ENCODE data around the gene TBC1D32. TPM values are rescaled to one million over a fixed set of nuclear protein-coding genes. Genes with fewer than 3 reads are reported as not detected.
"Not testable (repeated sequence)": the region's sequence is repeated elsewhere in the genome, so short reads cannot be mapped to it uniquely, and the experiment has no call there.

TBC1D32 gene
- total and polyA plus RNA-seq, 8 donors: 6.6 to 22.2 (median 15.9) TPM

DNA sequence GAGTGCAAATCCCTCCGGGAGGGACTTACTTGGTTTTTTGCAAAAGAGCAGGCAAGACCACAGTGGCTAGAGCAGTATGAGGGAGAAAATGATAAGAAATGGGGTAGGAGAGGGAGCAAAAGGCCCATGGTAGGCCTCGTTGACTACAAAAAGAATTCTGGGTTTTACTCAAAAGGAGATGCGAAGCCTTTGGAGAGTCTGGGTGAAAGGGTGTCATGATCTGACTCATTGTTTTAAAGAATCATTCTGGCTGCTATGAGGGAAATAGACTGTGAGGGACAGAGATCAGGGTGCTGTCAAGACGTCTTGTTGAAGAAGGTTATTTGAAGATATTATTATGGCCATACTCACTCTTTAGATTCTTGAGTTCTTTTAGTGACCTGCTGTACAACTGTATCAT lies 13.0 kb downstream of the TBC1D32 start:
- Histone ChIP-seq H3K4me3 (no peak overlapping the region), H3K27ac (no peak overlapping the region), H3K4me1 (no peaks in the 10 kb centered on the region), H3K36me3 (peaks cover 0 to 4% of the 10 kb centered on the region in 2 donors), H3K9me3 (no peaks in the 10 kb centered on the region), H3K27me3 (no peaks in the 10 kb centered on the region)
- TF ChIP-seq, protein P1, sequence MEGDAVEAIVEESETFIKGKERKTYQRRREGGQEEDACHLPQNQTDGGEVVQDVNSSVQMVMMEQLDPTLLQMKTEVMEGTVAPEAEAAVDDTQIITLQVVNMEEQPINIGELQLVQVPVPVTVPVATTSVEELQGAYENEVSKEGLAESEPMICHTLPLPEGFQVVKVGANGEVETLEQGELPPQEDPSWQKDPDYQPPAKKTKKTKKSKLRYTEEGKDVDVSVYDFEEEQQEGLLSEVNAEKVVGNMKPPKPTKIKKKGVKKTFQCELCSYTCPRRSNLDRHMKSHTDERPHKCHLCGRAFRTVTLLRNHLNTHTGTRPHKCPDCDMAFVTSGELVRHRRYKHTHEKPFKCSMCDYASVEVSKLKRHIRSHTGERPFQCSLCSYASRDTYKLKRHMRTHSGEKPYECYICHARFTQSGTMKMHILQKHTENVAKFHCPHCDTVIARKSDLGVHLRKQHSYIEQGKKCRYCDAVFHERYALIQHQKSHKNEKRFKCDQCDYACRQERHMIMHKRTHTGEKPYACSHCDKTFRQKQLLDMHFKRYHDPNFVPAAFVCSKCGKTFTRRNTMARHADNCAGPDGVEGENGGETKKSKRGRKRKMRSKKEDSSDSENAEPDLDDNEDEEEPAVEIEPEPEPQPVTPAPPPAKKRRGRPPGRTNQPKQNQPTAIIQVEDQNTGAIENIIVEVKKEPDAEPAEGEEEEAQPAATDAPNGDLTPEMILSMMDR (IDR thresholded peaks at IDR 0.05): no peak
- DNase-seq (no peak), ATAC-seq (no peak)
- intact Hi-C loops (cut with DNase I): no loop called here

DNA sequence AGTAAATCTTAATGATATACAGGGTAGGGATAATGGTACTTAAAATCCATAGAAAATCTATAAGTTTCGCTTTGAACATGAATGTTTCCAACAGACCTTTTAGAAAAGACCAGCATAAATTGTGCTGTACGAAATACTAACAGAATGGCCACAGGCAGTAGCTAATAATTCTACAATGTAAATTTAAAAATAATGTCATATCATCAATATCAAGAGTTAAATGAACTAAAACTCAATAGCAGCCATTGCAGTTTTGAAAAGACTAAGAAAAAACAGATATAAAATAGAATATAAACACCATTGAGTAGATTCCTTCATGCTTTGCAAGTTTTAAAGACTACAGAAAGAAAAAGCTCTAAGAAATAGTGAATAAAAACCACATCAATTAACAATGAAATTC lies 14.7 kb downstream of the TBC1D32 start:
- no peak for ATAC-seq
- no peaks in the 10 kb centered on the region for H3K4me1 ChIP-seq
- H3K4me3 ChIP-seq: no peak overlapping the region
- H3K27ac ChIP-seq: no peak overlapping the region
- H3K36me3 ChIP-seq: peaks cover 0 to 4% of the 10 kb centered on the region in 2 donors
- H3K9me3 ChIP-seq: no peaks in the 10 kb centered on the region
- no peak for DNase-seq
- TF ChIP-seq, protein P1 (IDR thresholded peaks at IDR 0.05): no peak
- intact Hi-C loops (cut with DNase I): no loop called here
- H3K27me3 ChIP-seq: no peaks in the 10 kb centered on the region

DNA sequence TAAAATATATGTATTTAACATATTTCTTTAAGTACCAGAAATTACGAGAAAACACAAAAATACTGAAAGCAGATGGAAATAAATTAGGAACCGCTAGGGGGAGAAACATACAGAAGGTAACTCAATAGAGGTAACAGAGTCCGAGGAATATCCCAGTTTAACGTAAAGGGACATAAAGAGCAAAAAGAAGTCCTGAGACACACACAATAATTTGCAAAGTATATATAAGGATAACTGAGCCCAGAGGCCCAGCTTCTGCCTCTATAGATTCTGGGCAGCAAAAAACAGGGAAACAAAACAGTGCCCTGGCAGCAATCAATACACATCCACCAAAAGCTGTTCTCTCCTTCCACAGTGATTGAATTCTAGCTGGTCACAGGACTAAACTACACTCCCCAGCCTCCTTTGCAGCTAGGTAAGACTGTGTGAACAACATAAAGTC lies 15.1 kb downstream of the TBC1D32 start:
- intact Hi-C loops (cut with DNase I): no loop called here
- Histone ChIP-seq H3K36me3 (peaks cover 0 to 4% of the 10 kb centered on the region in 2 donors), H3K9me3 (no peaks in the 10 kb centered on the region), H3K27ac (no peak overlapping the region), H3K4me1 (no peaks in the 10 kb centered on the region), H3K27me3 (no peaks in the 10 kb centered on the region), H3K4me3 (no peak overlapping the region)
- ATAC-seq: peak; percentile 46
- TF ChIP-seq, protein P1 (IDR thresholded peaks at IDR 0.05): peak; percentile 17 to 43
- peak in 1 of 4 donors; percentile 28 for DNase-seq

DNA sequence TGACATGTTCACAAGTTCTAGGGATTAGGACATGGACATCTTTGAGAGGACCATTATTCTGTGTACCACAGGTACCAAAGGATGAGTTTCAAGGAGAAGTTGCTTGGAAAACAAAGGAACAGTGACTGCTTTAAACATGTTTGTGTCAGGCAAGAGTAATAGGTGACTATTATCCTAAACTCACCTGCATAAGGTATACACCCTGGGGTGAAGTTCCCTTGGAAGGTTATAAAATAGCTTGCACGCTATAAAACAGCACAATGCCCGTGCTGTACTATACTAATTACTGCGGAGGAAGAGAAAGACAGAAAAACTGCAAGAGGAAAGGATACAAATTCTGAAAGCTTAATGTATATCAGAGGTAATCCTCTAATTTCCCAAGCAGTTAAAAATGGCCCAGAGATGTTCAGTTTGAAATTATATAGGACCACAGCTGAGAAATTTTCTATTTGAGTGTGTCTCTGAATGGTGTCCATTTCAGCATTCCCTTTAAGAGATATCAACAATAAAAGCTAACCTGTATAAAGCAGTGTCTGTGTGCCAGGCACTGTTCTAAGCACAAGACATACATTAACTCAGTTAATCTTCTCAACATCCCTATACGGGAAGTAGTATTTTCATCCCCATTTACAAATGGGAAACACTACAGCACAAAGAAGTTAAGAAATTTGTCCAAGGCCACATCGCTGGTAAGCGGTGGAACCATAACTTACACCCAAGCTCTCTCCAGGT lies 19.7 kb downstream of the TBC1D32 start:
- no peaks in the 10 kb centered on the region for H3K27me3 ChIP-seq
- ATAC-seq (no peak), DNase-seq (no peak)
- TF ChIP-seq, protein P1 (IDR thresholded peaks at IDR 0.05): no peak
- H3K27ac ChIP-seq: no peak overlapping the region
- H3K4me3 ChIP-seq: no peak overlapping the region
- H3K9me3 ChIP-seq: no peaks in the 10 kb centered on the region
- intact Hi-C loops (cut with DNase I): no loop called here
- H3K4me1 ChIP-seq: no peaks in the 10 kb centered on the region
- peaks cover 0 to 4% of the 10 kb centered on the region in 2 donors for H3K36me3 ChIP-seq

DNA sequence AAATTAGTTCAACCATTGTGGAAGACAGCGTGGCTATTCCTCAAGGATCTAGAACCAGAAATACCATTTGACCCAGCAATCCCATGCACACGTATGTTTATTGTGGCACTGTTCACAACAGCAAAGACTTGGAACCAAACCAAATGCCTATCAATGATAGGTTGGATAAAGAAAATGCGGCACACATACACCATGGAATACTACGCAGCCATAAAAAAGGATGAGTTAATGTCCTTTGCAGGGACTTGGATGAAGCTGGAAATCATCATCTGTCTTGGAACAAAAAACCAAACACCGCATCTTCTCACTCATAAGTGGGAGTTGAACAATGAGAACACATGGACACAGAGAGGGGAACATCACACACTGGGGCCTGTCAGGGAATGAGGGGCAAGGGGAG lies 22.5 kb downstream of the TBC1D32 start:
- H3K36me3 ChIP-seq; H3K9me3 ChIP-seq; DNase-seq; H3K27ac ChIP-seq; ATAC-seq; H3K27me3 ChIP-seq; H3K4me3 ChIP-seq; intact Hi-C loops (cut with DNase I); H3K4me1 ChIP-seq: not testable (repeated sequence)

DNA sequence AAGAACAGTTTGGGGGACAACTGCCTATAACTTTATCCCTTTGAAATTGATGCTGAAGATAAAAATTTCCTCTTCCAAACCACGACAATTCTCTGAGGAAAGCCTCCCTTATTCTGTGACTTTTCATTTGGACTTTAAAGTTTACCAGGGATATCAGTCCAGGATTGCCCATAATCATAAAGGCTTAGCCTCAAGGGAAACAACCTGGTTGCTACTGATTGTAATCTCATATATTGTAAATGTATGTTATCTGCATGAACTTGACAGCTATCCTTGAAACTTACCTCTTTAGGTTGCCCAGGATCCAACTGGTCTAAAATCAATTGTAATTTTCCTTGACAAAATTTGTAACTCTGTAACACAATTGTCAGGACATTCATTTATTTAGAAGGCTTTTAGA lies 23.8 kb downstream of the TBC1D32 start:
- no peaks in the 10 kb centered on the region for H3K9me3 ChIP-seq
- intact Hi-C loops (cut with DNase I): no loop called here
- H3K27ac ChIP-seq: no peak overlapping the region
- no peaks in the 10 kb centered on the region for H3K27me3 ChIP-seq
- H3K36me3 ChIP-seq: no peaks in the 10 kb centered on the region
- H3K4me1 ChIP-seq: no peaks in the 10 kb centered on the region
- ATAC-seq: no peak
- TF ChIP-seq, protein P1 (IDR thresholded peaks at IDR 0.05): no peak
- DNase-seq: no peak
- H3K4me3 ChIP-seq: no peak overlapping the region
